Peyer's patch (tissue), 4 donors: ENCODE measurements around the gene ZNF462.

Experiments used
- CTCF ChIP-seq, 6 experiments: fragments of 450-650 bp in 4 of 6; fragments of 200-600 bp in 2 of 6; sonication (generic) in 1 of 6; IDR thresholded peaks; one replicate each; pipeline ENCODE4 v1.5.1; 2017 to 2019; ENCODE audit warnings: antibody characterized with exemption in 6 of 6, mild to moderate bottlenecking in 3 of 6, moderate library complexity in 1 of 6
- POLR2A ChIP-seq, 2 donors: fragments of 450-650 bp; IDR thresholded peaks; one replicate each; pipeline ENCODE4 v1.5.1; 2017; ENCODE audit warnings: antibody characterized with exemption in 2 of 2, mild to moderate bottlenecking in 2 of 2, moderate library complexity in 2 of 2

GRCh38 chr9:106947106-106947900 lies 84.3 kb downstream of the ZNF462 start:
- TF ChIP-seq POLR2A (IDR thresholded peaks at IDR 0.05) (no peak), CTCF (IDR thresholded peaks at IDR 0.05) (no peak)
